Stimulated activated CD8-positive, alpha-beta memory T cell treated with anti-CD3 and anti-CD28 coated beads, Interleukin-4, amount 100 ng/mL, for 48 hours (primary cell): Measurements from ENCODE around the gene S1PR4.

Experiments
- DNase-seq: peaks from one replicate; pipeline ENCODE4 v3.0.0-alpha.2; 2020

The S1PR4 gene

GRCh38 chr19:3178377-3178972, at the start of gene S1PR4:
TSS of gene S1PR4 (plus strand) at chr19:3178769. CDS start at chr19:3178793, 24 bp downstream.
- DNase-seq, result peak; percentile 72

GRCh38 chr19:3129112-3129511, 49.5 kb upstream of the S1PR4 start:
- no peak for DNase-seq

GRCh38 chr19:3131168-3131567, 47.4 kb upstream of the S1PR4 start:
- DNase-seq, result no peak

- DNase-seq, result peak; percentile 90
These were observed 45.4 kb upstream of the S1PR4 start for GRCh38 chr19:3132971-3133792.

GRCh38 chr19:3133793-3134116, 44.8 kb upstream of the S1PR4 start:
- no peak for DNase-seq

- DNase-seq, result peak; percentile 61
These were observed 42.4 kb upstream of the S1PR4 start, which contains the start of gene GNA15 for GRCh38 chr19:3135961-3136683. TSS of gene GNA15 (plus strand) at chr19:3136033. CDS start at chr19:3136451, 418 bp downstream.

GRCh38 chr19:3136684-3137055, 41.9 kb upstream of the S1PR4 start:
- no peak for DNase-seq

GRCh38 chr19:3137119-3137518, 41.5 kb upstream of the S1PR4 start:
- no peak for DNase-seq

GRCh38 chr19:3138268-3138667, 40.3 kb upstream of the S1PR4 start:
- no peak for DNase-seq

GRCh38 chr19:3140667-3141038, 37.9 kb upstream of the S1PR4 start:
- no peak for DNase-seq

GRCh38 chr19:3142292-3142670, 36.3 kb upstream of the S1PR4 start:
- DNase-seq, result peak; percentile 67

GRCh38 chr19:3142781-3143337, 35.7 kb upstream of the S1PR4 start:
- DNase-seq, result no peak

GRCh38 chr19:3145909-3146676, 32.5 kb upstream of the S1PR4 start:
- DNase-seq, result no peak

GRCh38 chr19:3146677-3147100, 31.9 kb upstream of the S1PR4 start:
- peak; percentile 90 for DNase-seq

GRCh38 chr19:3148503-3148902, 30.1 kb upstream of the S1PR4 start:
- no peak for DNase-seq

- DNase-seq, result no peak
These were observed 29.5 kb upstream of the S1PR4 start for GRCh38 chr19:3149089-3149488.

GRCh38 chr19:3149526-3150505, 28.8 kb upstream of the S1PR4 start:
- DNase-seq, result no peak

- DNase-seq, result no peak
These were observed 27.7 kb upstream of the S1PR4 start for GRCh38 chr19:3150739-3151329.

GRCh38 chr19:3151563-3152418, 26.8 kb upstream of the S1PR4 start:
- DNase-seq, result no peak

- no peak for DNase-seq
These were observed 26.2 kb upstream of the S1PR4 start for GRCh38 chr19:3152419-3152780.
